ENCODE results near the gene SH3GLB1. TPM values are rescaled to one million over a fixed set of nuclear protein-coding genes. Genes with fewer than 3 reads are reported as not detected.
A peak's percentile ranks its signal among the peaks of the same experiment; 100 is the strongest.

Gene SH3GLB1
- total and polyA plus RNA-seq, 9 of the 15 experiments (the other 6 are each of a cell fraction or from before 2014, with no cell fraction given) = 8.6 to 34.2 (median 24.2) TPM

- TF ChIP-seq CTBP1 (IDR thresholded peaks at IDR 0.05; ENCODE audit: borderline replicate concordance) = 0 out of 2 replicates have a peak, but pooled peaks have one; percentile 13
- peak; percentile 43; the same call in 1 of the 2 replicates for TF ChIP-seq TOE1 (IDR thresholded peaks at IDR 0.05; ENCODE audit: borderline replicate concordance)
- no peak for TF ChIP-seq TOE1 (CRISPR knock-in tag; IDR thresholded peaks at IDR 0.05; ENCODE audit: borderline replicate concordance, low read depth)
- peak; percentile 68; the same call in 1 of the 2 replicates for TF ChIP-seq ZNF395 (CRISPR knock-in tag; IDR thresholded peaks at IDR 0.05)
- TF ChIP-seq ZZZ3 (IDR thresholded peaks at IDR 0.05) = no peak
- TF ChIP-seq DMBX1 (CRISPR knock-in tag; IDR thresholded peaks at IDR 0.05; ENCODE audit: borderline replicate concordance) = peak; percentile 13; the same call in 1 of the 2 replicates
- TF ChIP-seq CXXC5 (CRISPR knock-in tag; IDR thresholded peaks at IDR 0.05) = no peak
- peak; percentile 68 for TF ChIP-seq FOSL1 (tag; conservative IDR thresholded peaks at IDR 0.05)
- no peak for TF ChIP-seq ZBTB33 (CRISPR knock-in tag; IDR thresholded peaks at IDR 0.05)
- TF ChIP-seq JUND (IDR thresholded peaks at IDR 0.05; ENCODE audit: borderline replicate concordance, low read depth, low read length) = peak; percentile 56; the same call in 1 of the 2 replicates
- peak; percentile 61; the same call in 1 of the 3 replicates for TF ChIP-seq JUND (tag; IDR thresholded peaks at IDR 0.05; ENCODE audit: borderline replicate concordance, low read depth, low read length)
- 0 out of 2 replicates have a peak, but pooled peaks have one; percentile 14 for TF ChIP-seq SOX6 (IDR thresholded peaks at IDR 0.05)
- peak; percentile 23; the same call in 1 of the 2 replicates for TF ChIP-seq ARID1B (IDR thresholded peaks at IDR 0.05)
- TF ChIP-seq BACH1 (tag; IDR thresholded peaks at IDR 0.05) = peak; percentile 31; the same call in 1 of the 2 replicates
Observed at GRCh38 chr1:86778569-86779239, 74.3 kb downstream of the SH3GLB1 start (continued).

All from K562 (cell line).